Panc1 (cell line): ENCODE measurements around the gene RPS6KA1. TPM values are rescaled to one million over a fixed set of nuclear protein-coding genes. Genes with fewer than 3 reads are reported as not detected.

Source experiments
- ATAC-seq: fragments of 200-7000 bp; cut with Tn5 transposase; 2 replicates; pipeline ENCODE4 v1.9.1; 2020; ENCODE audit warnings: mild to moderate bottlenecking, moderate library complexity
- BruUV-seq: library from RNA; stranded (reverse); fragments of 400-500 nt; replicated peaks from 2 replicates; lab custom pipeline; 2021; lab: Mats Ljungman, UMichigan
- CTCF ChIA-PET: fragments of 300-600 bp; sonication (Branson Sonifier 250); formaldehyde crosslinking; loops from one replicate; lab custom pipeline; 2022; ENCODE audit warnings: antibody characterized with exemption; lab: Charles Lee
- POLR2A ChIA-PET: fragments of 300-600 bp; sonication (Branson Sonifier 250); formaldehyde crosslinking; loops from one replicate; lab custom pipeline; 2022; ENCODE audit warnings: antibody characterized with exemption; lab: Charles Lee
- DNase-seq: peaks from one replicate; pipeline ENCODE4 v3.0.0-alpha.2; 2010; ENCODE audit warnings: low read depth, low spot score
- H3K27ac ChIP-seq: 2 replicates; pipeline ENCODE4 v1.5.1; 2011; ENCODE audit warnings: mild to moderate bottlenecking, low read length, inconsistent platforms
- H3K27me3 ChIP-seq: fragments of 200-500 bp; sonication (Bioruptor generic); 2 replicates; pipeline ENCODE4 v1.6.0; 2014; ENCODE audit warnings: low read length, inconsistent platforms; ENCODE audit not compliant: control insufficient read depth, insufficient read depth
- H3K36me3 ChIP-seq: fragments of 200-500 bp; sonication (Bioruptor generic); 2 replicates; pipeline ENCODE4 v1.5.1; 2014; ENCODE audit warnings: inconsistent platforms, mild to moderate bottlenecking, low read length, moderate library complexity; ENCODE audit not compliant: control insufficient read depth, insufficient read depth
- H3K4me1 ChIP-seq: 2 replicates; pipeline ENCODE4 v1.5.1; 2011; ENCODE audit warnings: inconsistent platforms, mild to moderate bottlenecking, low read length, moderate library complexity; ENCODE audit not compliant: control insufficient read depth, insufficient read depth
- H3K4me3 ChIP-seq, 2 experiments: 2 replicates each; pipeline ENCODE4 v1.5.1; 2011 to 2012; ENCODE audit warnings: low read depth in 2 of 2, low read length in 2 of 2, mild to moderate bottlenecking in 2 of 2, inconsistent platforms in 1 of 2, moderate library complexity in 1 of 2
- H3K9me3 ChIP-seq: fragments of 200-500 bp; sonication (Bioruptor generic); 2 replicates; pipeline ENCODE4 v1.5.1; 2014; ENCODE audit warnings: low read depth, mild to moderate bottlenecking, inconsistent platforms, low read length, moderate library complexity; ENCODE audit not compliant: control insufficient read depth, insufficient read depth
- CTCF ChIP-seq: fragments of 450-650 bp; IDR thresholded peaks from 2 replicates; pipeline ENCODE4 v1.5.1; 2017; ENCODE audit warnings: mild to moderate bottlenecking
- POLR2AphosphoS5 ChIP-seq: IDR thresholded peaks from 2 replicates; pipeline ENCODE4 v1.6.1; 2012; ENCODE audit warnings: mild to moderate bottlenecking, low read depth, low read length, moderate library complexity
- REST ChIP-seq, 2 experiments: IDR thresholded peaks; 2 replicates each; pipeline ENCODE4 v1.6.1; 2011 to 2012; ENCODE audit warnings: low read depth in 2 of 2, control low read depth in 1 of 2, low read length in 1 of 2, mild to moderate bottlenecking in 1 of 2, moderate library complexity in 1 of 2; ENCODE audit not compliant: insufficient read depth in 1 of 2
- SIN3A ChIP-seq: IDR thresholded peaks from 2 replicates; pipeline ENCODE4 v1.6.1; 2012; ENCODE audit warnings: low read depth, mild to moderate bottlenecking, low read length, moderate library complexity, borderline replicate concordance; ENCODE audit not compliant: insufficient read depth
- TCF7L2 ChIP-seq: IDR thresholded peaks from 2 replicates; pipeline ENCODE4 v1.6.1; 2011; ENCODE audit warnings: mild to moderate bottlenecking, low read depth, low read length, inconsistent platforms
- in situ Hi-C: cut with HindIII; loops from 2 replicates; pipeline ENCODE4 v1.10.0; 2016; ENCODE audit warnings: low sequenced_read_pairs, low pct_unique_long_range_greater_than_20kb
- intact Hi-C: fragments of 100-400 bp; cut with micrococcal nuclease; formaldehyde crosslinking; loops from one replicate; pipeline ENCODE4 v1.10.0; 2022; ENCODE audit not compliant: unreplicated experiment
- total RNA-seq: library from RNA; stranded (reverse); gene quantifications from one replicate; pipeline ENCODE4 v1.2.1, GENCODE V29; 2021; ENCODE audit not compliant: unreplicated experiment

The RPS6KA1 gene
- total RNA-seq, 1 experiment from 2014 or later: 44.0 TPM

- no peaks in the 10 kb centered on the region for H3K9me3 ChIP-seq
- H3K4me1 ChIP-seq: no peaks in the 10 kb centered on the region
- TF ChIP-seq CTCF (no peak), REST (IDR thresholded peaks at IDR 0.05; ENCODE audit: insufficient read depth in 1 of 2, low read depth in 2 of 2, low read length in 1 of 2) (no peak), SIN3A (no peak)
- no peak overlapping the region for H3K27ac ChIP-seq
- POLR2A ChIA-PET: no interaction called here
- DNase-seq: no peak
- in situ Hi-C loops (no loop called here), intact Hi-C loops (no loop called here)
- no peak for ATAC-seq
- no peaks in the 10 kb centered on the region for H3K36me3 ChIP-seq
- CTCF ChIA-PET: interaction anchor here (0.5 kb wide), 1 partner anchor 50 kb away, joined by 6 read pairs; no protein-coding TSS in a partner anchor
- no peaks in the 10 kb centered on the region for H3K27me3 ChIP-seq
- BruUV-seq: no TSS peak
- H3K4me3 ChIP-seq: no peak overlapping the region
These were observed 23.2 kb downstream of the RPS6KA1 start for GRCh38 chr1:26552720-26553119.

- Histone ChIP-seq H3K36me3 (no peaks in the 10 kb centered on the region), H3K9me3 (no peaks in the 10 kb centered on the region), H3K4me3 (no peak overlapping the region), H3K4me1 (no peaks in the 10 kb centered on the region), H3K27me3 (no peaks in the 10 kb centered on the region), H3K27ac (no peak overlapping the region)
- TF ChIP-seq TCF7L2: no peak
- no peak for TF ChIP-seq CTCF
- no peak for TF ChIP-seq POLR2AphosphoS5
- no peak for TF ChIP-seq REST (IDR thresholded peaks at IDR 0.05; ENCODE audit: insufficient read depth in 1 of 2, low read depth in 2 of 2, low read length in 1 of 2)
- POLR2A ChIA-PET: no interaction called here
- intact Hi-C loops: no loop called here
- DNase-seq (no peak), ATAC-seq (no peak)
- CTCF ChIA-PET: no interaction called here
- in situ Hi-C loops: no loop called here
- no TSS peak for BruUV-seq
These were observed 24.6 kb downstream of the RPS6KA1 start for GRCh38 chr1:26553942-26554682.
